Measurements from ENCODE around the gene BAD.
"Not testable (repeated sequence)": the region's sequence is repeated elsewhere in the genome, so short reads cannot be mapped to it uniquely, and the experiment has no call there.

Gene BAD

GRCh38 chr11:64255135-64256128 lies 29.0 kb downstream of the BAD start:
- FAIRE-seq, result no peak

GRCh38 chr11:64254326-64254725 lies 30.1 kb downstream of the BAD start:
- no peak for FAIRE-seq

GRCh38 chr11:64253481-64253880 lies 31.0 kb downstream of the BAD start:
- FAIRE-seq, result no peak

GRCh38 chr11:64253043-64253442 lies 31.4 kb downstream of the BAD start:
- FAIRE-seq, result no peak

GRCh38 chr11:64252003-64252872 lies 32.2 kb downstream of the BAD start:
- no peak for FAIRE-seq

GRCh38 chr11:64251753-64252002 lies 32.8 kb downstream of the BAD start:
- FAIRE-seq, result no peak

GRCh38 chr11:64251016-64251752 lies 33.3 kb downstream of the BAD start, which contains the start of gene PLCB3:
Gene PLCB3, plus strand, starts transcription at chr11:64251530. Its CDS starts 120 bp downstream, at chr11:64251650.
- FAIRE-seq, result no peak

- FAIRE-seq, result no peak
These were observed 34.0 kb downstream of the BAD start for GRCh38 chr11:64250415-64251015.

GRCh38 chr11:64249563-64250414 lies 34.7 kb downstream of the BAD start:
- no peak for FAIRE-seq

- no peak for FAIRE-seq
These were observed 35.4 kb downstream of the BAD start for GRCh38 chr11:64249038-64249437.

GRCh38 chr11:64248578-64248977 lies 35.9 kb downstream of the BAD start:
- no peak for FAIRE-seq

GRCh38 chr11:64247729-64248531 lies 36.5 kb downstream of the BAD start:
- FAIRE-seq, result no peak

GRCh38 chr11:64246871-64247728 lies 37.4 kb downstream of the BAD start, which contains the start of gene PPP1R14B:
Gene PPP1R14B, minus strand, starts transcription at chr11:64246943. Its CDS starts 270 bp downstream, at chr11:64246673.
- FAIRE-seq, result no peak

GRCh38 chr11:64246621-64246870 lies 37.9 kb downstream of the BAD start:
- FAIRE-seq, result not testable (repeated sequence)

GRCh38 chr11:64245797-64246620 lies 38.5 kb downstream of the BAD start:
- FAIRE-seq, result no peak

- FAIRE-seq, result no peak
These were observed 39.1 kb downstream of the BAD start for GRCh38 chr11:64245401-64245796.

GRCh38 chr11:64244966-64245365 lies 39.5 kb downstream of the BAD start:
- no peak for FAIRE-seq

- no peak for FAIRE-seq
These were observed 40.4 kb downstream of the BAD start for GRCh38 chr11:64244107-64244506.

- FAIRE-seq, result no peak
These were observed 41.1 kb downstream of the BAD start for GRCh38 chr11:64243236-64243854.
